ENCODE measurements around the gene OPCML.
A peak's percentile ranks its signal among the peaks of the same experiment; 100 is the strongest.

The OPCML gene

DNA sequence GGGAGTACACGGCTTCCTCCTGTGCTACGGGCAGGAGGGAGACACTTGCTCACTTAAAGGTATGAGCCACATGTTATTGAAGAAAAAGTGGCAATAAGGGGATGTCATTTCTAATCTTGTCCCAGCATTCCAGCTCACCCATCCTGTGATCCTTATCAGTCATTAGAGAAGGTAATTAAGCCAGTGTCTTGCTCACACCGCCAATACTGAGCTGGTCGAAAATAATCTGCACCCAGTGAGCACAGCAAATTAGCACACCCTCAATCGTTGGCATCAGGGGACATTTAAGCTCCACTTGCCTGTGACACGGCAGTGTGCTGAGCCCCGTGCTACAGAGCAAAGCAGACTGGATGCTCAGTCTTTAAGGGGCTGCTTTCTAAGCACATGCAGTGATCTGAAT lies 510.7 kb downstream of the OPCML start:
- Histone ChIP-seq H3K4me3 (ENCODE audit: low read depth, low read length) (no peak overlapping the region), H3K27me3 (ENCODE audit: insufficient read depth, low read depth, severe bottlenecking) (no peaks in the 10 kb centered on the region), H3K27ac (no peak overlapping the region), H3K9me3 (ENCODE audit: severe bottlenecking) (no peaks in the 10 kb centered on the region), H3K36me3 (no peaks in the 10 kb centered on the region)
- TF ChIP-seq, protein P1, sequence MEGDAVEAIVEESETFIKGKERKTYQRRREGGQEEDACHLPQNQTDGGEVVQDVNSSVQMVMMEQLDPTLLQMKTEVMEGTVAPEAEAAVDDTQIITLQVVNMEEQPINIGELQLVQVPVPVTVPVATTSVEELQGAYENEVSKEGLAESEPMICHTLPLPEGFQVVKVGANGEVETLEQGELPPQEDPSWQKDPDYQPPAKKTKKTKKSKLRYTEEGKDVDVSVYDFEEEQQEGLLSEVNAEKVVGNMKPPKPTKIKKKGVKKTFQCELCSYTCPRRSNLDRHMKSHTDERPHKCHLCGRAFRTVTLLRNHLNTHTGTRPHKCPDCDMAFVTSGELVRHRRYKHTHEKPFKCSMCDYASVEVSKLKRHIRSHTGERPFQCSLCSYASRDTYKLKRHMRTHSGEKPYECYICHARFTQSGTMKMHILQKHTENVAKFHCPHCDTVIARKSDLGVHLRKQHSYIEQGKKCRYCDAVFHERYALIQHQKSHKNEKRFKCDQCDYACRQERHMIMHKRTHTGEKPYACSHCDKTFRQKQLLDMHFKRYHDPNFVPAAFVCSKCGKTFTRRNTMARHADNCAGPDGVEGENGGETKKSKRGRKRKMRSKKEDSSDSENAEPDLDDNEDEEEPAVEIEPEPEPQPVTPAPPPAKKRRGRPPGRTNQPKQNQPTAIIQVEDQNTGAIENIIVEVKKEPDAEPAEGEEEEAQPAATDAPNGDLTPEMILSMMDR (IDR thresholded peaks at IDR 0.05; ENCODE audit: low read depth, low read length): no peak
- DNase-seq: no peak

DNA sequence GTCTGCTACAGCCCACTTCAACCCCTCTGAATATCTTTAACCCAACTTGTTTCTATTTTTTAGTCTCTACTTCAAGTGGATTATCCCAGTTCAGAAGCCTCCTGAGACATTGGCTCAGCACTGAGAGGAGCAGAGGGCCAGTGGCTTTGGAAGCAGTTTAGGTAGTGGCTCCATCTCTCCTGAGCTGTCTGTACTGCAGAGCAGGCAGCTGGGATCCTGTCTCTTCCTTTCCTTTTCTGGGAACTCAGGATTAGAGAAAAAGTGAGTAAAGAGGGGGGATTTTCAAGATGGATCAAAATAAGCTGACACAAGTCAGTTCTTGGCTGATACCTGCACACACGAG lies 512.0 kb downstream of the OPCML start:
- Histone ChIP-seq H3K9me3 (ENCODE audit: severe bottlenecking) (no peaks in the 10 kb centered on the region), H3K4me3 (ENCODE audit: low read depth, low read length) (no peak overlapping the region), H3K27me3 (ENCODE audit: insufficient read depth, low read depth, severe bottlenecking) (no peaks in the 10 kb centered on the region), H3K36me3 (no peaks in the 10 kb centered on the region), H3K27ac (no peak overlapping the region)
- peak; percentile 55 for DNase-seq
- TF ChIP-seq, protein P1 (IDR thresholded peaks at IDR 0.05; ENCODE audit: low read depth, low read length): no peak

DNA sequence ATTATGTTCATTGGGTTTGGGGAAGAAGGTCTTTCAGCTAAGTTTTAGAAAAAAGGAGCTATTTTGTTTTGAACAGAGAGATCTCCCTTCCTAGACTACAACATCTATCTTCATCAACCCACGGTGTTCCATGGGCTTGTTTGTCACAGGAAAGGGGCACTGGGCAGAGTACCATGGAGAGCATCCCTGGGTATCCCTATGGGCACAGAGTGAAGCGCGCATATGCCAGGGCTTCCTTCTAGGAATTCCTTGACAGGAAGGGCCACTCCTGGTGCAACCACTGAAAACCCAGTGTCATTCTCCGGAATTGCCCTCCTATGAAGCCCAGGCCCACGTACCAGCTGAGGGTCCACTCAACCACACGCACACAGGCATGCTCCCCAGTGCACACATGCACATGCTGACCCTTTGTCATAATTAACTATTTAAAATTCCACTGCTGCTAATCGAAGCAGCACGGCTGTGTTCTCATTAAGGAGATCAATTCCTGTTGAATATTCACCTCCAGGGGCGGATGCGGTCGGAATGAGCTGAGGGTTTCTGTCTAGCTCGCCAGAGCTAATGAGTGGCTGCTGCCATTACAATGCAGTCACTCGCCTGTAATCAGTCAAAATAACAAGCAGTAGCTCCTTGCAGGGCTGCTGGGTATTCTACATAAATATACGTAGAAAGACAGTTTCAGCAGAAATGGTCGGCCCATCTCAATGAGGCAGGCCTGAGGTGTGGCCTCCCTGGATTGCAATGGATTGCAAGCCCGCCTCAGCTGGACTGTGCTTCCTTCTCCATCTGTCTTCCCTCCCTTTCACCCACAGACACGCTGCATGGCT lies 512.5 kb downstream of the OPCML start:
- TF ChIP-seq, protein P1 (IDR thresholded peaks at IDR 0.05; ENCODE audit: low read depth, low read length): no peak

DNA sequence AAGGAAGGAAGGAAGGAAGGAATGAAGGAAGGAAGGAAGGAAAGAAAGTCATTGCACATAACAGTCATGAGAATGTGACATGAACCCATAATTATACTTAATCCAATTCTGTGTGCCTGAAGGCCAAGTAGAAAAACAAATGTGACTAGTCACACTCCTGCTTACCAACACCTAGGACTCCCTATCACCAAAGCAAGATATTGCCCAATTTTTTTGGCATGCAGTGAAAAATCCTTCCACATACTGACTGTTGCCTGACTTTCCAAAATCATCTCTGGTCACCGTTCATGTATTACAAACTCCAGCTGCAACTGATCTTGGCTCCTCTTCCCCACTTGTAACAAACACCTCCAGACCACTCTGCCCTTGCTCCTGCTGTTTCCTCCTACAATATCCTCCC lies 516.8 kb downstream of the OPCML start:
- Histone ChIP-seq H3K27me3 (ENCODE audit: insufficient read depth, low read depth, severe bottlenecking) (no peaks in the 10 kb centered on the region), H3K36me3 (no peaks in the 10 kb centered on the region), H3K27ac (no peak overlapping the region), H3K9me3 (ENCODE audit: severe bottlenecking) (no peaks in the 10 kb centered on the region), H3K4me3 (ENCODE audit: low read depth, low read length) (no peak overlapping the region)
- TF ChIP-seq, protein P1 (IDR thresholded peaks at IDR 0.05; ENCODE audit: low read depth, low read length): no peak
- DNase-seq: no peak

More for the DNA sequence above, 512.5 kb downstream of the OPCML start:
- Histone ChIP-seq H3K4me3 (ENCODE audit: low read depth, low read length) (no peak overlapping the region), H3K27ac (no peak overlapping the region), H3K36me3 (no peaks in the 10 kb centered on the region), H3K9me3 (ENCODE audit: severe bottlenecking) (no peaks in the 10 kb centered on the region), H3K27me3 (ENCODE audit: insufficient read depth, low read depth, severe bottlenecking) (no peaks in the 10 kb centered on the region)
- no peak for DNase-seq

DNA sequence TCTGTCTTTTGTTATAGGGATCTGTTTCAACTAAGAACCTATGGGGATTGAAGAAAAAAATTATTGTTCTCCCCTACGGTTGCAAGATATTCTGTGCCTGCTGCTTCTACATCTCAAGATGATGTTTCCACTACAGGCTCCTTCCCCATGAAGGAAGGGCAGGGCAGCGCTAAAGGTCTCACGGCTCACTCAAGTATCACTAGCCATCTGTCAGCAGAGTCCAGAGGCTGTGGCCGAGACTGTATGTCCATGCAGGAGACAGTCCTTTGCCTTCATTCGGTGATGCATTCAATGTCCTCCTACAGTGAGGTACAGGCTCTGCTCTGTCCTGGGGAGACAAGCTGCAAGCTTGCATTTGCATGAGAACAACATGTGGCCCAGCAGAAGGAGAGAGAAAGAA lies 518.0 kb downstream of the OPCML start:
- TF ChIP-seq, protein P1 (IDR thresholded peaks at IDR 0.05; ENCODE audit: low read depth, low read length): no peak
- H3K4me3 ChIP-seq (ENCODE audit: low read depth, low read length): no peak overlapping the region

DNA sequence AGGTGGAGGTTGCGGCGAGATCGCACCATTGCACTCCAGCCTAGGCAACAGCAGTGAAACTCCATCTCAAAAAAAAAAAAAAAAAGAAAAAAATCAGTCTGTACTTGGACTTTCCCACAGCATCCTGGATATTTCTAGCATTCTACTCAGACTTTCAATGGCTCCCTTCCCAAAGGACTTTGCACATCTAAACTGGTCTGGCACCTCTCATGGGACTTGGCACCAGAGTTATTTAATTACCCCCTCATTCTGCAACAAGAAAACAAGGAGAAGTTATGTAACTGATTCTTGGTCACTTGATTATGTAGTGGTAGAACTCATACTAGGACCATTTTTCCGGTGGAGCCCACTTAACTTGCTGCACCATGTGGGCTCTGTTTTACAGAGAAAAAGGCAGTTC lies 519.5 kb downstream of the OPCML start:
- TF ChIP-seq, protein P1 (IDR thresholded peaks at IDR 0.05; ENCODE audit: low read depth, low read length): no peak
- no peak overlapping the region for H3K27ac ChIP-seq
- no peak for DNase-seq
- no peak overlapping the region for H3K4me3 ChIP-seq (ENCODE audit: low read depth, low read length)
- no peaks in the 10 kb centered on the region for H3K9me3 ChIP-seq (ENCODE audit: severe bottlenecking)
- no peaks in the 10 kb centered on the region for H3K36me3 ChIP-seq
- H3K27me3 ChIP-seq (ENCODE audit: insufficient read depth, low read depth, severe bottlenecking): no peaks in the 10 kb centered on the region

More for the DNA sequence above, 518.0 kb downstream of the OPCML start:
- no peak for DNase-seq
- Histone ChIP-seq H3K27ac (no peak overlapping the region), H3K9me3 (ENCODE audit: severe bottlenecking) (no peaks in the 10 kb centered on the region), H3K36me3 (no peaks in the 10 kb centered on the region), H3K27me3 (ENCODE audit: insufficient read depth, low read depth, severe bottlenecking) (no peaks in the 10 kb centered on the region)

Data from WERI-Rb-1 (cell line).